GM12878 (cell line): ENCODE results near the gene BSN. TPM values are rescaled to one million over a fixed set of nuclear protein-coding genes. Genes with fewer than 3 reads are reported as not detected.

Source experiments
- ATAC-seq: fragments of 200-7000 bp; cut with Tn5 transposase; 3 replicates; pipeline ENCODE4 v1.9.1; 2020; ENCODE audit warnings: mild to moderate bottlenecking, moderate library complexity
- BruUV-seq: library from RNA; stranded (reverse); fragments of 400-500 nt; replicated peaks from 2 replicates; lab custom pipeline; 2021; lab: Mats Ljungman, UMichigan
- CTCF ChIA-PET: fragments of 300-600 bp; sonication (Branson Sonifier 250); formaldehyde crosslinking; extraction: SDS; loops from one replicate; lab custom pipeline; 2021; ENCODE audit warnings: inconsistent platforms; lab: Yijun Ruan, JAX
- POLR2A ChIA-PET: fragments of 350-600 bp; formaldehyde crosslinking; extraction: SDS; loops from one replicate; lab custom pipeline; 2021; ENCODE audit warnings: inconsistent platforms; lab: Charles Lee
- RAD21 ChIA-PET: fragments of 300-600 bp; sonication (Branson Sonifier 250); formaldehyde crosslinking; loops from one replicate; lab custom pipeline; 2023; ENCODE audit warnings: antibody characterized with exemption; ENCODE audit not compliant: unreplicated experiment; lab: Charles Lee
- SMC1A ChIA-PET: fragments of 300-600 bp; sonication (Branson Sonifier 250); formaldehyde crosslinking; loops from one replicate; lab custom pipeline; 2023; ENCODE audit not compliant: unreplicated experiment, uncharacterized antibody; lab: Charles Lee
- DNase-seq: peaks from one replicate; pipeline ENCODE4 v3.0.0-alpha.2; 2011; ENCODE audit warnings: low read depth, low spot score
- FAIRE-seq: peaks from 3 replicates; lab custom pipeline; 2011; peaks lifted over from hg19 to GRCh38; lab: Jason Lieb, UNC
- H2AFZ ChIP-seq: 2 replicates; pipeline ENCODE4 v1.6.0; 2011; ENCODE audit warnings: low read depth, low read length, control low read depth; ENCODE audit not compliant: control insufficient read depth
- H3K27ac ChIP-seq: 2 replicates; pipeline ENCODE4 v1.5.1; 2011; ENCODE audit warnings: control low read depth; ENCODE audit not compliant: control insufficient read depth, insufficient read depth
- H3K27me3 ChIP-seq, 2 experiments: replicated peaks in 1 of 2; 2 replicates each; pipeline versions ENCODE4 v1.6.0 to v1.6.1; 2011; ENCODE audit warnings: low read length in 1 of 2; ENCODE audit not compliant: control insufficient read depth in 2 of 2, insufficient read depth in 2 of 2
- H3K36me3 ChIP-seq, 2 experiments: 2 replicates each; pipeline ENCODE4 v1.5.1; 2011; ENCODE audit warnings: low read length in 1 of 2; ENCODE audit not compliant: control insufficient read depth in 2 of 2, insufficient read depth in 2 of 2
- H3K4me1 ChIP-seq: 2 replicates; pipeline ENCODE4 v1.6.1; 2011; ENCODE audit warnings: mild to moderate bottlenecking, low read length, moderate library complexity, mixed read lengths; ENCODE audit not compliant: control insufficient read depth, insufficient read depth
- H3K4me2 ChIP-seq: 2 replicates; pipeline ENCODE4 v1.6.0; 2011; ENCODE audit warnings: control low read depth; ENCODE audit not compliant: control insufficient read depth, insufficient read depth
- H3K4me3 ChIP-seq: fragments of 200-600 bp; sonication (generic); 2 replicates; pipeline ENCODE4 v1.5.1; 2016
- H3K79me2 ChIP-seq: 2 replicates; pipeline ENCODE4 v1.6.0; 2011; ENCODE audit warnings: low read length; ENCODE audit not compliant: control insufficient read depth, insufficient read depth
- H3K9ac ChIP-seq: 2 replicates; pipeline ENCODE4 v1.8.0; 2011; ENCODE audit warnings: low read length, control low read depth, mixed read lengths; ENCODE audit not compliant: control insufficient read depth, insufficient read depth
- H3K9me3 ChIP-seq: replicated peaks from 3 replicates; pipeline ENCODE4 v1.5.1; 2011; ENCODE audit warnings: mild to moderate bottlenecking, low read length; ENCODE audit not compliant: control insufficient read depth, insufficient read depth
- H4K20me1 ChIP-seq: 2 replicates; pipeline ENCODE4 v1.6.0; 2011; ENCODE audit not compliant: control insufficient read depth, insufficient read depth
- ASH2L ChIP-seq: fragments of 300-600, 200-600 bp; sonication (generic); IDR thresholded peaks from 2 replicates; pipeline ENCODE4 v1.6.1; 2017; ENCODE audit warnings: low read depth, mild to moderate bottlenecking, borderline replicate concordance
- CBFB ChIP-seq: IDR thresholded peaks from 2 replicates; pipeline ENCODE4 v1.6.1; 2016; ENCODE audit warnings: antibody characterized with exemption, low read depth
- CHD2 ChIP-seq: IDR thresholded peaks from 2 replicates; pipeline ENCODE4 v1.6.1; 2011; ENCODE audit warnings: low read depth, low read length, improper control_type of control experiment, borderline replicate concordance
- ESRRA ChIP-seq: IDR thresholded peaks from 2 replicates; pipeline ENCODE4 v1.6.1; 2012; ENCODE audit warnings: mild to moderate bottlenecking, low read length, improper control_type of control experiment
- JUND ChIP-seq: IDR thresholded peaks from 2 replicates; pipeline ENCODE4 v1.6.1; 2012; ENCODE audit warnings: low read depth, mild to moderate bottlenecking, low read length, improper control_type of control experiment, moderate library complexity
- NBN ChIP-seq: fragments of 450-650 bp; IDR thresholded peaks from 2 replicates; pipeline ENCODE4 v1.6.1; 2016
- NFYB ChIP-seq: IDR thresholded peaks from 2 replicates; pipeline ENCODE4 v1.6.1; 2011; ENCODE audit warnings: low read depth, mild to moderate bottlenecking, low read length, improper control_type of control experiment, moderate library complexity; ENCODE audit not compliant: insufficient read depth
- POLR2AphosphoS5 ChIP-seq: IDR thresholded peaks from 2 replicates; pipeline ENCODE4 v1.6.1; 2011; ENCODE audit warnings: mild to moderate bottlenecking, low read length, inconsistent platforms
- SIN3A ChIP-seq: IDR thresholded peaks from 2 replicates; pipeline ENCODE4 v1.6.1; 2012; ENCODE audit warnings: low read depth, low read length, improper control_type of control experiment
- SP1 ChIP-seq: IDR thresholded peaks from one replicate; pipeline ENCODE4 v1.6.1; 2011; ENCODE audit warnings: low read depth, low read length
- TCF3 ChIP-seq: IDR thresholded peaks from 2 replicates; pipeline ENCODE4 v1.6.1; 2012; ENCODE audit warnings: low read depth, mild to moderate bottlenecking, low read length, borderline replicate concordance; ENCODE audit not compliant: insufficient read depth
- ZBED1 ChIP-seq: IDR thresholded peaks from 2 replicates; pipeline ENCODE4 v1.6.1; 2016; ENCODE audit warnings: borderline replicate concordance
- ZNF217 ChIP-seq: fragments of 450-650 bp; IDR thresholded peaks from 2 replicates; pipeline ENCODE4 v1.6.1; 2017; ENCODE audit warnings: antibody characterized with exemption, mild to moderate bottlenecking
- ZSCAN29 ChIP-seq: fragments of 450-650 bp; IDR thresholded peaks from 2 replicates; pipeline ENCODE4 v1.6.1; 2017; ENCODE audit warnings: mild to moderate bottlenecking, moderate library complexity
- WGBS: methylation state at CpG from one replicate; pipeline ENCODE4 v1.1.6; 2016; ENCODE audit warnings: low lambda C conversion rate; ENCODE audit not compliant: insufficient replicate concordance, insufficient coverage; ENCODE audit errors: missing lambda C conversion rate; 5-methylcytosine and 5-hydroxymethylcytosine counted together
- in situ Hi-C: fragments of 300-500 bp; cut with MboI; formaldehyde crosslinking; loops from 9 replicates; pipeline ENCODE4 v1.14.3; 2018; ENCODE audit warnings: mixed read lengths
- intact Hi-C: fragments of 100-400 bp; cut with micrococcal nuclease; formaldehyde crosslinking; loops from one replicate; pipeline ENCODE4 v1.14.2; 2022; ENCODE audit not compliant: unreplicated experiment
- polyA plus RNA-seq, 11 experiments: library from polyadenylated mRNA; depleted of rRNA in 4 of 11; unstranded in 6 of 11; stranded (reverse) in 5 of 11; fragments of >200 nt; fragmentation: Nextera tagmentation in 4 of 11; fragmentation: Illumina TruSeq in 1 of 11; extraction: Ambion mirVana in 4 of 11; extraction: Trizol in 1 of 11; gene quantifications; 1 replicate in 1 of 11; 2 replicates in 10 of 11; pipeline versions ENCODE4 v1.2.1 to v1.2.3, GENCODE V29; 2011 to 2016; ENCODE audit warnings: inconsistent platforms in 2 of 11, missing spikeins in 2 of 11, low read depth in 1 of 11
- total RNA-seq, 4 experiments: library from RNA; depleted of rRNA in 3 of 4; stranded (reverse); fragments of >200 nt in 3 of 4; fragmentation: Illumina TruSeq in 1 of 4; extraction: Trizol in 1 of 4; gene quantifications; 2 replicates each; pipeline versions ENCODE4 v1.2.1 to v1.2.3, GENCODE V29; 2013 to 2021
- TF ChIP-seq, protein P1 (sequence below): fragments of 450-650 bp; IDR thresholded peaks from 2 replicates; pipeline ENCODE4 v1.6.1; 2017; ENCODE audit warnings: mild to moderate bottlenecking, moderate library complexity
- TF ChIP-seq, protein P2 (sequence below): IDR thresholded peaks from 2 replicates; pipeline ENCODE4 v1.6.1; 2012; ENCODE audit warnings: low read depth, low read length, improper control_type of control experiment
- TF ChIP-seq, protein P3 (sequence below): fragments of 450-650 bp; IDR thresholded peaks from 2 replicates; pipeline ENCODE4 v1.6.1; 2014; ENCODE audit warnings: mild to moderate bottlenecking
- TF ChIP-seq, protein P4 (sequence below): fragments of 450-650 bp; conservative IDR thresholded peaks from 2 replicates; pipeline ENCODE4 v1.6.1; 2017; ENCODE audit warnings: mild to moderate bottlenecking, moderate library complexity

BSN gene
- total and polyA plus RNA-seq, 10 of the 15 experiments (the other 5 are each of a cell fraction or from before 2014, with no cell fraction given) = under 0.01 to 0.19 (median 0.05) TPM; not detected in 1

DNA sequence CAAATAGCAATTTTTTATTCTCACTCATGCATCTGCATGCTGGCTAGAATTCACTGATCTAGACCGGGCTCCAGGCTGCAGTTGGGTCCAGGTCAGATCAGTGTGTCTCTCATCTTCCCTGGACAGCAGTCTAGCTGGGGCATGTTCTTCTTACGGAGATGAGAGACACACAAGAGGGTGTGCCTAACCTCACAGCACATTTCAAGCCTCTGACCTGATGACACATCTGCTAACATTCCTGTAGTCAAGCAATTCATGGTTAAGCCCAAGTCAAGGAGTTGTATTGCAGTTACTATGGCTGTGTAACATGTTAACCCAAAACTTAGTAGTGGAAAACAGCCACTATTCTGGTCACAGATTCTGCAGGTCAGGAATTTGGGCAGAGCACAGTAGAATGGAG lies 13.1 kb downstream of the BSN start:
- no peak overlapping the region for H3K4me3 ChIP-seq
- 6% methylated on average over 2 of the region's 2 CpGs for WGBS
- no peaks in the 10 kb centered on the region for H4K20me1 ChIP-seq
- ChIA-PET CTCF (interaction anchor here (0.8 to 2.1 kb wide), 4 partner anchors 12 to 106 kb away, joined by 3 to 7 read pairs (median 4); no protein-coding TSS in a partner anchor), POLR2A (interaction anchor here (0.6 to 0.7 kb wide), 2 partner anchors 193 to 488 kb away, joined by 5 read pairs; no protein-coding TSS in a partner anchor), SMC1A (interaction anchor here (1.2 kb wide), 1 partner anchor 28 kb away, joined by 3 read pairs; no protein-coding TSS in a partner anchor), RAD21 (interaction anchor here (0.6 to 1.4 kb wide), 3 partner anchors 28 to 105 kb away, joined by 3 to 4 read pairs (median 3); no protein-coding TSS in a partner anchor)
- in situ Hi-C loops = no loop called here
- H3K27me3 ChIP-seq = no peaks in the 10 kb centered on the region
- BruUV-seq = no TSS peak
- FAIRE-seq (no peak), DNase-seq (no peak), ATAC-seq (no peak)
- H3K4me1 ChIP-seq = no peaks in the 10 kb centered on the region
- H3K9me3 ChIP-seq = no peaks in the 10 kb centered on the region
- no peaks in the 10 kb centered on the region for H3K79me2 ChIP-seq
- intact Hi-C loops = no loop called here
- no peak overlapping the region for H3K9ac ChIP-seq
- no peak overlapping the region for H3K27ac ChIP-seq
- H3K36me3 ChIP-seq = no peaks in the 10 kb centered on the region
- no peak overlapping the region for H3K4me2 ChIP-seq
- H2AFZ ChIP-seq = no peak overlapping the region
- TF ChIP-seq, protein P1, sequence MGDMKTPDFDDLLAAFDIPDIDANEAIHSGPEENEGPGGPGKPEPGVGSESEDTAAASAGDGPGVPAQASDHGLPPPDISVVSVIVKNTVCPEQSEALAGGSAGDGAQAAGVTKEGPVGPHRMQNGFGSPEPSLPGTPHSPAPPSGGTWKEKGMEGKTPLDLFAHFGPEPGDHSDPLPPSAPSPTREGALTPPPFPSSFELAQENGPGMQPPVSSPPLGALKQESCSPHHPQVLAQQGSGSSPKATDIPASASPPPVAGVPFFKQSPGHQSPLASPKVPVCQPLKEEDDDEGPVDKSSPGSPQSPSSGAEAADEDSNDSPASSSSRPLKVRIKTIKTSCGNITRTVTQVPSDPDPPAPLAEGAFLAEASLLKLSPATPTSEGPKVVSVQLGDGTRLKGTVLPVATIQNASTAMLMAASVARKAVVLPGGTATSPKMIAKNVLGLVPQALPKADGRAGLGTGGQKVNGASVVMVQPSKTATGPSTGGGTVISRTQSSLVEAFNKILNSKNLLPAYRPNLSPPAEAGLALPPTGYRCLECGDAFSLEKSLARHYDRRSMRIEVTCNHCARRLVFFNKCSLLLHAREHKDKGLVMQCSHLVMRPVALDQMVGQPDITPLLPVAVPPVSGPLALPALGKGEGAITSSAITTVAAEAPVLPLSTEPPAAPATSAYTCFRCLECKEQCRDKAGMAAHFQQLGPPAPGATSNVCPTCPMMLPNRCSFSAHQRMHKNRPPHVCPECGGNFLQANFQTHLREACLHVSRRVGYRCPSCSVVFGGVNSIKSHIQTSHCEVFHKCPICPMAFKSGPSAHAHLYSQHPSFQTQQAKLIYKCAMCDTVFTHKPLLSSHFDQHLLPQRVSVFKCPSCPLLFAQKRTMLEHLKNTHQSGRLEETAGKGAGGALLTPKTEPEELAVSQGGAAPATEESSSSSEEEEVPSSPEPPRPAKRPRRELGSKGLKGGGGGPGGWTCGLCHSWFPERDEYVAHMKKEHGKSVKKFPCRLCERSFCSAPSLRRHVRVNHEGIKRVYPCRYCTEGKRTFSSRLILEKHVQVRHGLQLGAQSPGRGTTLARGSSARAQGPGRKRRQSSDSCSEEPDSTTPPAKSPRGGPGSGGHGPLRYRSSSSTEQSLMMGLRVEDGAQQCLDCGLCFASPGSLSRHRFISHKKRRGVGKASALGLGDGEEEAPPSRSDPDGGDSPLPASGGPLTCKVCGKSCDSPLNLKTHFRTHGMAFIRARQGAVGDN = no peak
- TF ChIP-seq, protein P2, sequence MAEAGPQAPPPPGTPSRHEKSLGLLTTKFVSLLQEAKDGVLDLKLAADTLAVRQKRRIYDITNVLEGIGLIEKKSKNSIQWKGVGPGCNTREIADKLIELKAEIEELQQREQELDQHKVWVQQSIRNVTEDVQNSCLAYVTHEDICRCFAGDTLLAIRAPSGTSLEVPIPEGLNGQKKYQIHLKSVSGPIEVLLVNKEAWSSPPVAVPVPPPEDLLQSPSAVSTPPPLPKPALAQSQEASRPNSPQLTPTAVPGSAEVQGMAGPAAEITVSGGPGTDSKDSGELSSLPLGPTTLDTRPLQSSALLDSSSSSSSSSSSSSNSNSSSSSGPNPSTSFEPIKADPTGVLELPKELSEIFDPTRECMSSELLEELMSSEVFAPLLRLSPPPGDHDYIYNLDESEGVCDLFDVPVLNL = no peak
- TF ChIP-seq ASH2L (no peak), TCF3 (no peak), SP1 (no peak), NBN (no peak), ZNF217 (no peak), ZSCAN29 (no peak), POLR2AphosphoS5 (no peak), CBFB (no peak), JUND (no peak), ESRRA (no peak), CHD2 (no peak), SIN3A (no peak), ZBED1 (no peak), NFYB (no peak)
- TF ChIP-seq, protein P3, sequence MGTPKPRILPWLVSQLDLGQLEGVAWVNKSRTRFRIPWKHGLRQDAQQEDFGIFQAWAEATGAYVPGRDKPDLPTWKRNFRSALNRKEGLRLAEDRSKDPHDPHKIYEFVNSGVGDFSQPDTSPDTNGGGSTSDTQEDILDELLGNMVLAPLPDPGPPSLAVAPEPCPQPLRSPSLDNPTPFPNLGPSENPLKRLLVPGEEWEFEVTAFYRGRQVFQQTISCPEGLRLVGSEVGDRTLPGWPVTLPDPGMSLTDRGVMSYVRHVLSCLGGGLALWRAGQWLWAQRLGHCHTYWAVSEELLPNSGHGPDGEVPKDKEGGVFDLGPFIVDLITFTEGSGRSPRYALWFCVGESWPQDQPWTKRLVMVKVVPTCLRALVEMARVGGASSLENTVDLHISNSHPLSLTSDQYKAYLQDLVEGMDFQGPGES = no peak
- TF ChIP-seq, protein P4, sequence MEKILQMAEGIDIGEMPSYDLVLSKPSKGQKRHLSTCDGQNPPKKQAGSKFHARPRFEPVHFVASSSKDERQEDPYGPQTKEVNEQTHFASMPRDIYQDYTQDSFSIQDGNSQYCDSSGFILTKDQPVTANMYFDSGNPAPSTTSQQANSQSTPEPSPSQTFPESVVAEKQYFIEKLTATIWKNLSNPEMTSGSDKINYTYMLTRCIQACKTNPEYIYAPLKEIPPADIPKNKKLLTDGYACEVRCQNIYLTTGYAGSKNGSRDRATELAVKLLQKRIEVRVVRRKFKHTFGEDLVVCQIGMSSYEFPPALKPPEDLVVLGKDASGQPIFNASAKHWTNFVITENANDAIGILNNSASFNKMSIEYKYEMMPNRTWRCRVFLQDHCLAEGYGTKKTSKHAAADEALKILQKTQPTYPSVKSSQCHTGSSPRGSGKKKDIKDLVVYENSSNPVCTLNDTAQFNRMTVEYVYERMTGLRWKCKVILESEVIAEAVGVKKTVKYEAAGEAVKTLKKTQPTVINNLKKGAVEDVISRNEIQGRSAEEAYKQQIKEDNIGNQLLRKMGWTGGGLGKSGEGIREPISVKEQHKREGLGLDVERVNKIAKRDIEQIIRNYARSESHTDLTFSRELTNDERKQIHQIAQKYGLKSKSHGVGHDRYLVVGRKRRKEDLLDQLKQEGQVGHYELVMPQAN = no peak
